ENCODE data around the gene GGN. TPM values are rescaled to one million over a fixed set of nuclear protein-coding genes. Genes with fewer than 3 reads are reported as not detected.

Gene GGN, protein sequence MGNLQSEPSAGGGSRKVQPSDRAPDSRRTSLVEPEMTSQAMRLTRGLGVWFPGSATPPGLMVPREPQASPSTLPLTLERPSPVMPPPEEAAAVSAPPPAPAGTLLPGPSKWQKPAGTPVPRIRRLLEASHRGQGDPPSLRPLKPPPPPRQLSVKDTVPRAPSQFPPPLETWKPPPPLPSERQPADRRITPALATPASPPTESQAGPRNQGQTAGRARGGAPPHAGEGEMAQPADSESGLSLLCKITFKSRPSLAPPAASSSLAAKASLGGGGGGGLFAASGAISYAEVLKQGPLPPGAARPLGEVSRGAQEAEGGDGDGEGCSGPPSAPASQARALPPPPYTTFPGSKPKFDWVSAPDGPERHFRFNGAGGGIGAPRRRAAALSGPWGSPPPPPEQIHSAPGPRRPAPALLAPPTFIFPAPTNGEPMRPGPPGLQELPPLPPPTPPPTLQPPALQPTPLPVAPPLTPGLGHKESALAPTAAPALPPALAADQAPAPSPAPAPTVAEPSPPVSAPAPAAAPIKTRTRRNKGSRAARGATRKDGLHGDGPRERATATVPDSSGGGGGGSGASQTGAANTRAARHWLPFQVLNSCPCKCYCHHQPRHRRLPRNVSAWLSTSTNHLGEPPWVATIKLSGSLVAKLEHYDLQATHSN
- polyA plus RNA-seq (2013, experiment 1 of 2), result 1.7 TPM
- polyA plus RNA-seq (2013, experiment 2 of 2), result 1.7 TPM

- no peak within 1 kb of the TSS for H2BK12ac ChIP-seq (ENCODE audit: low read length)
- peak within 1 kb of the TSS; percentile 67 for H3K14ac ChIP-seq (ENCODE audit: low read length)
- H3K79me1 ChIP-seq (ENCODE audit: low read depth, low read length), result peaks cover 5% of the 10 kb centered on the region
- H2AK5ac ChIP-seq (ENCODE audit: low read depth, low read length), result peak within 1 kb of the TSS; percentile 91
- H3K27me3 ChIP-seq (ENCODE audit: control insufficient read depth in 3 of 3, insufficient read depth in 3 of 3, low read depth in 1 of 3, low read length in 3 of 3), result no peaks in the 10 kb centered on the region
- no peak within 1 kb of the TSS for H4K8ac ChIP-seq (ENCODE audit: low read depth, low read length)
- H2AFZ ChIP-seq (ENCODE audit: low read length), result peak within 1 kb of the TSS; percentile 95
- H4K91ac ChIP-seq (ENCODE audit: low read depth, low read length, poor library complexity), result no peak within 1 kb of the TSS
- DNase-seq (ENCODE audit: low spot score), result peak; percentile 99
- peak within 1 kb of the TSS; percentile 98 for H3K18ac ChIP-seq (ENCODE audit: low read length)
- H2BK120ac ChIP-seq (ENCODE audit: low read depth, low read length), result peak within 1 kb of the TSS; percentile 88
- peak within 1 kb of the TSS; percentile 82 to 91 for H3K4me3 ChIP-seq (ENCODE audit: low read length in 2 of 2)
- H3K9ac ChIP-seq (ENCODE audit: low read depth, low read length, poor library complexity), result peak within 1 kb of the TSS; percentile 96
- H3K27ac ChIP-seq (replicated peaks; ENCODE audit: low read length), result peak within 1 kb of the TSS; percentile 91
- peaks cover 8 to 10% of the 10 kb centered on the region in 2 donors for H3K4me1 ChIP-seq (ENCODE audit: control insufficient read depth in 2 of 2, insufficient read depth in 1 of 2, low read depth in 1 of 2, low read length in 2 of 2)
- peak within 1 kb of the TSS; percentile 93 for H3K4me2 ChIP-seq (ENCODE audit: insufficient read depth, low read length, poor library complexity, severe bottlenecking)
- H2BK5ac ChIP-seq (ENCODE audit: low read length), result peak within 1 kb of the TSS; percentile 79
- WGBS, 2 donors (ENCODE audit: extremely low coverage in 2 of 2, insufficient read length in 2 of 2, insufficient replicate concordance in 1 of 2), result no CpG with 5 or more reads among the region's 51 CpGs
- peaks cover 18 to 53% of the 10 kb centered on the region in 2 donors for H3K36me3 ChIP-seq (replicated peaks in 1 of 2; ENCODE audit: control insufficient read depth in 2 of 2, insufficient read depth in 2 of 2, low read length in 2 of 2)
- no peaks in the 10 kb centered on the region for H3K9me3 ChIP-seq (replicated peaks in 1 of 2; ENCODE audit: control insufficient read depth in 2 of 2, insufficient read depth in 1 of 2, low read depth in 1 of 2, low read length in 2 of 2)
- peak within 1 kb of the TSS; percentile 53 for H2BK15ac ChIP-seq (ENCODE audit: low read length)
- no peak within 1 kb of the TSS for H3K4ac ChIP-seq (ENCODE audit: low read length)
- no peak within 1 kb of the TSS for H3K23ac ChIP-seq (ENCODE audit: low read depth, low read length, poor library complexity)
Measured at GRCh38 chr19:38387550-38388348, at the start of gene GGN. Gene GGN, minus strand, starts transcription at chr19:38388034. Its CDS starts 773 bp downstream, at chr19:38387261.

- H3K9ac ChIP-seq (ENCODE audit: low read depth, low read length, poor library complexity), result no peak overlapping the region
- H3K14ac ChIP-seq (ENCODE audit: low read length), result no peak overlapping the region
- H3K79me1 ChIP-seq (ENCODE audit: low read depth, low read length), result no peaks in the 10 kb centered on the region
- H3K27ac ChIP-seq (replicated peaks; ENCODE audit: low read length), result no peak overlapping the region
- H3K23ac ChIP-seq (ENCODE audit: low read depth, low read length, poor library complexity), result no peak overlapping the region
- no peak overlapping the region for H2BK12ac ChIP-seq (ENCODE audit: low read length)
- peaks cover 11 to 20% of the 10 kb centered on the region in 2 donors for H3K4me1 ChIP-seq (ENCODE audit: control insufficient read depth in 2 of 2, insufficient read depth in 1 of 2, low read depth in 1 of 2, low read length in 2 of 2)
- no peak overlapping the region for H3K4me3 ChIP-seq (ENCODE audit: low read length in 2 of 2)
- H2AK5ac ChIP-seq (ENCODE audit: low read depth, low read length), result no peak overlapping the region
- no CpG with 5 or more reads among the region's 6 CpGs for WGBS, 2 donors (ENCODE audit: extremely low coverage in 2 of 2, insufficient read length in 2 of 2, insufficient replicate concordance in 1 of 2)
- H4K91ac ChIP-seq (ENCODE audit: low read depth, low read length, poor library complexity), result no peak overlapping the region
- H3K9me3 ChIP-seq (replicated peaks in 1 of 2; ENCODE audit: control insufficient read depth in 2 of 2, insufficient read depth in 1 of 2, low read depth in 1 of 2, low read length in 2 of 2), result no peaks in the 10 kb centered on the region
- peaks cover 0 to 6% (median 0%) of the 10 kb centered on the region in 3 experiments for H3K27me3 ChIP-seq (ENCODE audit: control insufficient read depth in 3 of 3, insufficient read depth in 3 of 3, low read depth in 1 of 3, low read length in 3 of 3)
- H2AFZ ChIP-seq (ENCODE audit: low read length), result no peak overlapping the region
- H3K36me3 ChIP-seq (replicated peaks in 1 of 2; ENCODE audit: control insufficient read depth in 2 of 2, insufficient read depth in 2 of 2, low read length in 2 of 2), result no peaks in the 10 kb centered on the region
- no peak overlapping the region for H3K18ac ChIP-seq (ENCODE audit: low read length)
- no peak overlapping the region for H2BK5ac ChIP-seq (ENCODE audit: low read length)
- no peak for DNase-seq (ENCODE audit: low spot score)
- no peak overlapping the region for H2BK120ac ChIP-seq (ENCODE audit: low read depth, low read length)
- H4K8ac ChIP-seq (ENCODE audit: low read depth, low read length), result no peak overlapping the region
- no peak overlapping the region for H3K4me2 ChIP-seq (ENCODE audit: insufficient read depth, low read length, poor library complexity, severe bottlenecking)
- no peak overlapping the region for H2BK15ac ChIP-seq (ENCODE audit: low read length)
- no peak overlapping the region for H3K4ac ChIP-seq (ENCODE audit: low read length)
Measured at GRCh38 chr19:38437295-38437694, 49.5 kb upstream of the GGN start.

DNA sequence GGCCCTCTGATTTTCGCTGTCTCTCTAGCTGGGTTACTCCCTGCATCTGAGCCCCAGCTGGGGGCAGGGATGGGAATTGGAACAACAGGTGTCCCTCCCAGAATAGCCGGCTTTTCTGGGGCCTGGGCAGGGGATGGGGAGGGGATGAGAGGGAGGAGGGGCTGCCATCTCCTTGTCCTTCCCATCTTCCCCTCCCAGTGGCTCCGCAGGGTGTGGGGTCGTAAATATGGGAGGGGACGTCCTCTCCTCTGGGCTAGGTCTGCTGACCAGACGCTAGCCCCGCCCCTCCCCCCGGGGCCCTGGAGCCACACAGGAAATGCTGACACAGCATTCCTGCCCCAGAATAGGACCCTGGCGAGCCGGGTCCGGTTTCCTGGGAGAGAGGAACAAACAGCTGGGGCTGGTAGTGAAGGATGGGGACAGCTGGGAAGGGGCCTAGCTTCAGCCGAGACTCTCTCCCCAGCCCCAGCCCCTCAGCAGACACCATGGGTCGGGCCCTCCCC, 46.8 kb upstream of the GGN start:
- Histone ChIP-seq H3K27me3 (ENCODE audit: control insufficient read depth in 3 of 3, insufficient read depth in 3 of 3, low read depth in 1 of 3, low read length in 3 of 3) (peaks cover 0 to 6% (median 0%) of the 10 kb centered on the region in 3 experiments), H3K4me3 (ENCODE audit: low read length in 2 of 2) (peak overlapping the region in 1 of 2 donors; percentile 8), H3K4me1 (ENCODE audit: control insufficient read depth in 2 of 2, insufficient read depth in 1 of 2, low read depth in 1 of 2, low read length in 2 of 2) (peaks cover 11 to 15% of the 10 kb centered on the region in 2 donors), H2BK15ac (ENCODE audit: low read length) (no peak overlapping the region), H2BK120ac (ENCODE audit: low read depth, low read length) (no peak overlapping the region), H3K36me3 (replicated peaks in 1 of 2; ENCODE audit: control insufficient read depth in 2 of 2, insufficient read depth in 2 of 2, low read length in 2 of 2) (no peaks in the 10 kb centered on the region), H2AFZ (ENCODE audit: low read length) (peak overlapping the region; percentile 77), H3K9ac (ENCODE audit: low read depth, low read length, poor library complexity) (no peak overlapping the region), H3K27ac (replicated peaks; ENCODE audit: low read length) (no peak overlapping the region), H3K14ac (ENCODE audit: low read length) (no peak overlapping the region), H3K23ac (ENCODE audit: low read depth, low read length, poor library complexity) (peak overlapping the region; percentile 23), H2BK12ac (ENCODE audit: low read length) (no peak overlapping the region), H4K8ac (ENCODE audit: low read depth, low read length) (no peak overlapping the region), H2AK5ac (ENCODE audit: low read depth, low read length) (no peak overlapping the region), H3K4me2 (ENCODE audit: insufficient read depth, low read length, poor library complexity, severe bottlenecking) (peak overlapping the region; percentile 27), H2BK5ac (ENCODE audit: low read length) (no peak overlapping the region), H4K91ac (ENCODE audit: low read depth, low read length, poor library complexity) (peak overlapping the region; percentile 53), H3K18ac (ENCODE audit: low read length) (peak overlapping the region; percentile 3), H3K4ac (ENCODE audit: low read length) (no peak overlapping the region), H3K9me3 (replicated peaks in 1 of 2; ENCODE audit: control insufficient read depth in 2 of 2, insufficient read depth in 1 of 2, low read depth in 1 of 2, low read length in 2 of 2) (no peaks in the 10 kb centered on the region), H3K79me1 (ENCODE audit: low read depth, low read length) (no peaks in the 10 kb centered on the region)
- WGBS, 2 donors (ENCODE audit: extremely low coverage in 2 of 2, insufficient read length in 2 of 2, insufficient replicate concordance in 1 of 2), result no CpG with 5 or more reads among the region's 13 CpGs
- DNase-seq (ENCODE audit: low spot score), result no peak
